Measurements from ENCODE around the gene CD70.
"Not testable (repeated sequence)": the region's sequence is repeated elsewhere in the genome, so short reads cannot be mapped to it uniquely, and the experiment has no call there.

The CD70 gene

GRCh38 chr19:6570764-6571163 lies 20.2 kb downstream of the CD70 start:
- DNase-seq (ENCODE audit: low read depth), result no peak

DNA sequence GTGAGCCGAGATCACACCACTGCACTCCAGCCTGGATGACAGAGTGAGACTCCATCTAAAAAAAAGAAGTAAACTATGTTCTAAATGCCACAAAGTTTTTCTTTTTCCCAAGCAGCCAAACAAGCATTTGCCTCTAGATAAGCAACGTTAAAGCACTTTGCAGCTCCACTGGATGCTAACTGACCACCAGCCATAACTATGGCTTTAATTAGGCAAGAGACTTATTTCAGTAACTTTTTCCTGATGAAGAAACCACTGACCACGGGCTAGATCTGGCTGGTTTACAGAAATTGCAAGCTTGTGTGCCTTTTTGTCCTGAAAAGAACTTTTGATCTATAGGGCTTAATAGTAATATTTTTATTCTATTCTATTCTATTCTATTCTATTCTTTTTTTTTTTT lies 22.1 kb downstream of the CD70 start:
- no peak for DNase-seq (ENCODE audit: low read depth)

- no peak for DNase-seq (ENCODE audit: low read depth)
These were observed 22.9 kb downstream of the CD70 start for GRCh38 chr19:6568010-6568526.

- not testable (repeated sequence) for DNase-seq (ENCODE audit: low read depth)
These were observed 24.2 kb downstream of the CD70 start for GRCh38 chr19:6566727-6567126.

DNA sequence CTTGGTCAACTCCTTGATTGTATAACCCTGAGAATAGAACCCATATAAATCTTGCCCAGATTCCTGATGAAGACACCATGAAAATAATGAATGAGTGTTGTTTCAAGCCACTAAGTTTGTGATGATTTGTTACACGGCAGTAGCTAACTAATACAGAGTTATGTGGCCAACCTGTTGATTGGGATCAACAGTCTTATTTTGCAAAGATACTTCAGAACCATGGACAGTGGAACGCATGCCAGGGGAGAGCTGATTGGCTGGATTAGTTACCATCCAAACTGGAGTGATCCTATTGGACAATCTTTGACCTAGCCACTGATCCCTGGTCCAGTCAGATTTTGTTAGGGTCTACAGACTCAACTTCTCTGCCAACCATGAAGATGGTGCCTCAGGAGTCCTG lies 26.6 kb downstream of the CD70 start:
- no peak for DNase-seq (ENCODE audit: low read depth)

DNA sequence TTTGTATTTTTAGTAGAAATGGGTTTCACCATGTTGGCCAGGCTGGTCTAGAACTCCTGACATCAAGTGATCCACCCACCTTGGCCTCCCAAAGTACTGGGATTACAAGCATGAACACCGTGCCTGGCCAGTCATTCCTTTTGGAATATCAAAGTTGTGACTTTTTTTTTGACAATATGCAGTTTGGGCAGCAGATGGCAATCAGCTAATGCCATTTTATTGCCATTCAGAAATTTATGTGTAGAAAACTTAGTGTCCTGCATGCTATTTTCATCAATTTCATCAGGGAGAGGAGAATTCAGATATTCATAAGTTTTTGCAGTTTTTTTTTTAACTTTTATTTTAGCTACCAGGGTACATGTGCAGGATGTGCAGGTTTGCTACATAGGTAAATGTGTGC lies 28.5 kb downstream of the CD70 start:
- DNase-seq (ENCODE audit: low read depth), result not testable (repeated sequence)

GRCh38 chr19:6556480-6557195 lies 34.3 kb downstream of the CD70 start:
- no peak for DNase-seq (ENCODE audit: low read depth)

GRCh38 chr19:6556043-6556449 lies 34.9 kb downstream of the CD70 start:
- no peak for DNase-seq (ENCODE audit: low read depth)

DNA sequence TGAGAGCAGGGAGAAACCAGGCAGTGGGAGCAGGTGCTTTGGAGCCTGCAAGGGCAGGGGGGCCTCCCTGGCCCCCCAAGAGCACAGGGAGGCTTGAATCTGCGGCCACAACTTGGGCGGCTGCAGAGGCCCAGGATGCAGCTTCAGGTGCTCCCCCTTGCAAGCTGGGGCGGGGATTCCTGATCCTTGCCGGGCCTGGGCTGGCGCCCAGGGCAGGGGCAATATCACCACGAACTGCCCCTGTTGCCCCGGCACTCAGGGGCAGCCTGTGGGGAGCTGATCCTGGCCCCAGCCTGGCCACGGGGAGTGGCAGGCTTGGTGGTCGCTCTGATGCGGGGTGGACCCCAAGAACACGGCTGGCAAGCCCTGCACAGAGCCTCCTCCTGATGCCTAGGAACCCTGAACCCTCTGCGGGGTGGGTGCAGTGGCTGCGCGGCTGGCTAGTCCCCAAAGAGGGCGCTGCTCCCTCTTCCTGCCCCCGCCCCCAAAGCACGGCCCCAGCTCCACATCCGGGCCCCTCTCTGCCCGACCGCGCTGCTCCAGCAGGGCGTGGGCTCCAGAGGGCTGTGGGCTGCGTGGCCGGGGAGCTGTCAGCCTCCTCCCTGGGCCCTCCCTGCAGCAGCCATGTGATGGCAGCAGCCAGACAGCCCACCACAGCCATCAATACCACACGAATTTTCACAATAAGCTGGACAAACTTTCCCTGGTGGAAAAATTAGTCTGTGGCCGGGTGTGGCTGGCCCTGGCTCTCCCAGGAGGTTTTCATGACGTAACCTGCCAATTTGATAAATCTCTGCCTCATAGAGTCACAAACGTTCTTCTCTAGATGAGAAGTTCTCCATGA lies 39.1 kb downstream of the CD70 start:
- DNase-seq (ENCODE audit: low read depth), result peak; percentile 20

- no peak for DNase-seq (ENCODE audit: low read depth)
These were observed 39.9 kb downstream of the CD70 start for GRCh38 chr19:6551091-6551490.

- not testable (repeated sequence) for DNase-seq (ENCODE audit: low read depth)
These were observed 40.3 kb downstream of the CD70 start for GRCh38 chr19:6550679-6551078.

- DNase-seq (ENCODE audit: low read depth), result no peak
These were observed 47.0 kb downstream of the CD70 start for GRCh38 chr19:6543866-6544347.

DNA sequence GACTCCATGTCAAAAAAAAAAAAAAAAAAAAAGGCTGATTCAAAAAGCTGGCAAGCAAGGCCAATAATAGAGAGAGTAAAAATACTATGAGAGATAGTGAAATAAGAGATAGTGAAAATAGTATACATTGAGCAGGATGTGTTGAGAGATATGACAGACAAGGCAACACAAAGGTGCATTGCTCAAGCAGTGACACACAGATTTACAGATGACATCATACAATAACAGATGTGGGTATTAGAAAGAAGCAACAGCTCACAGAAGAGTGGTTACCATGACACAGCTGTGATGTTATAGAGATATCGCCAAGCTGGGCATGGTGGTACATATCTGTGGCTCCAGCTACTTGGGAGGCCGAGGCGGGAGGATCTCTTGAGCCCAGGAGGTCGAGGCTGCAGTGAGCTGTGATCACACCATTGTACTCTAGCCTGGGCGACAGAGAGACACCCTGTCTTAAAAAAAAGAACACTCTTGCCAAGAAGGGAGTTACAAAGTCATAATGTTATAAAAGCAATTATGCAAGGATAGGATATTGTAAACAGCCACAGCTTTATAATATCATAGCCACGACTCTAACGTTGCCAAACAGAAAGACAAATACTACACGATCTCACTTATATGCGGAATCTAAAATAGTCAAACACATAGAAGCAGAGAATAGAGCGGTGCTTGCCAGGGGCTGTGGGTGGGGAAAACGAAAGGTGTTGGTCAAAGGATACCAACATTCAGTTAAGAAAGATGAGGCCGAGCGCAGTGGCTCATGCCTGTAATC lies 49.8 kb downstream of the CD70 start:
- DNase-seq (ENCODE audit: low read depth), result no peak

DNA sequence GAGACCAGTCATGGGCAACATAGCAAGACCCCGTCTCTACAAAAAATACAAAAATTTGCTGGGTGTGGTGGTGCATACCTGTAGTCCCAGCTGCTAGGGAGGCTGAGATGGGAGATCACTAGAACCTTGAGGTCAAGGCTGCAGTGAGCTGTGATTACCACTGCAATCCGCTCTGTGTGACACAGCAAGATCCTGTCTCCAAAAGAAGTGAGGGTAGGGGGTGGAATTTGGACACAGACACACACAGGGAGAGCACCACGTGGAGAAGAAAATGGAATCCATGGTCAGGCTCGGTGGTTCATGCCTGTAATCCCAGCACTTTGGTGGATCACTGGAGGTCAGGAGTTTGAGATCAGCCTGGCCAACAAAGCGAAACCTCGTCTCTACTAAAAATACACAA lies 51.4 kb downstream of the CD70 start:
- no peak for DNase-seq (ENCODE audit: low read depth)
